ENCODE data around the gene KIAA1958.

KIAA1958 gene

GRCh38 chr9:112487799-112488340 is 1.2 kb downstream of the KIAA1958 start:
- DNase-seq (ENCODE audit: low read depth in 1 of 2, low spot score in 1 of 2) = no peak
- Histone ChIP-seq H3K27me3 (ENCODE audit: insufficient read depth, poor library complexity, severe bottlenecking) (no peaks in the 10 kb centered on the region), H3K27ac (replicated peaks) (peak overlapping the region; percentile 8), H3K4me3 (replicated peaks; ENCODE audit: insufficient read depth, low read length) (peak overlapping the region; percentile 86)
- no peak for TF ChIP-seq SPI1 (IDR thresholded peaks at IDR 0.05; ENCODE audit: borderline replicate concordance, low read depth)
- no peak for TF ChIP-seq POLR2AphosphoS5 (IDR thresholded peaks at IDR 0.05; ENCODE audit: low read depth)
- TF ChIP-seq REST (IDR thresholded peaks at IDR 0.05; ENCODE audit: insufficient replicate concordance, low read depth) = no peak
- no peak for TF ChIP-seq CTCF (IDR thresholded peaks at IDR 0.05; ENCODE audit: insufficient read depth, low read length)
- no peak for TF ChIP-seq GABPA (IDR thresholded peaks at IDR 0.05; ENCODE audit: low read depth)

GRCh38 chr9:112489039-112489546 is 2.5 kb downstream of the KIAA1958 start:
- Histone ChIP-seq H3K27ac (replicated peaks) (no peak overlapping the region), H3K4me3 (replicated peaks; ENCODE audit: insufficient read depth, low read length) (no peak overlapping the region)

More at GRCh38 chr9:112489039-112489546, 2.5 kb downstream of the KIAA1958 start:
- DNase-seq (ENCODE audit: low read depth in 1 of 2, low spot score in 1 of 2) = no peak
- TF ChIP-seq REST (IDR thresholded peaks at IDR 0.05; ENCODE audit: insufficient replicate concordance, low read depth) = no peak
- TF ChIP-seq GABPA (IDR thresholded peaks at IDR 0.05; ENCODE audit: low read depth) = no peak
- TF ChIP-seq CTCF (IDR thresholded peaks at IDR 0.05; ENCODE audit: insufficient read depth, low read length) = no peak
- no peak for TF ChIP-seq SPI1 (IDR thresholded peaks at IDR 0.05; ENCODE audit: borderline replicate concordance, low read depth)
- no peak for TF ChIP-seq POLR2AphosphoS5 (IDR thresholded peaks at IDR 0.05; ENCODE audit: low read depth)
- no peaks in the 10 kb centered on the region for H3K27me3 ChIP-seq (ENCODE audit: insufficient read depth, poor library complexity, severe bottlenecking)

All from HL-60 (cell line).